OCI-LY1 (cell line): ENCODE measurements around the gene MPZL1.

Experiments used
- H2AFZ ChIP-seq: fragments of 200-600 bp; sonication (generic), shearing (Covaris generic); 2 replicates; pipeline ENCODE4 v1.6.0; 2014; ENCODE audit warnings: antibody characterized with exemption, mild to moderate bottlenecking, low read length
- H3F3A ChIP-seq: fragments of 200-600 bp; sonication (generic), shearing (Covaris generic); 2 replicates; pipeline ENCODE4 v1.6.0; 2014; ENCODE audit warnings: mild to moderate bottlenecking, antibody characterized with exemption, low read length, moderate library complexity; ENCODE audit not compliant: insufficient read depth
- H3K27ac ChIP-seq: fragments of 200-600 bp; sonication (generic); 2 replicates; pipeline ENCODE4 v1.5.1; 2014; ENCODE audit warnings: low read length, mixed run types, mild to moderate bottlenecking, low read depth; ENCODE audit not compliant: poor library complexity, severe bottlenecking
- H3K27me3 ChIP-seq: fragments of 200-600 bp; sonication (generic); 2 replicates; pipeline ENCODE4 v1.6.0; 2014; ENCODE audit warnings: antibody characterized with exemption, mild to moderate bottlenecking, low read length, moderate library complexity; ENCODE audit not compliant: insufficient read depth
- H3K36me3 ChIP-seq: fragments of 200-600 bp; sonication (generic); 2 replicates; pipeline ENCODE4 v1.6.1; 2014; ENCODE audit warnings: mild to moderate bottlenecking, antibody characterized with exemption, low read length, moderate library complexity, mixed read lengths; ENCODE audit not compliant: insufficient read depth
- H3K4me1 ChIP-seq: fragments of 200-600 bp; sonication (generic); 2 replicates; pipeline ENCODE4 v1.5.1; 2014; ENCODE audit warnings: mild to moderate bottlenecking, low read length, moderate library complexity; ENCODE audit not compliant: insufficient read depth, severe bottlenecking
- H3K4me2 ChIP-seq: fragments of 200-600 bp; sonication (generic), shearing (Covaris generic); 2 replicates; pipeline ENCODE4 v1.6.1; 2014; ENCODE audit warnings: low read length
- H3K4me3 ChIP-seq: fragments of 200-600 bp; sonication (generic); 2 replicates; pipeline ENCODE4 v1.5.1; 2014; ENCODE audit warnings: low read length, low read depth, mild to moderate bottlenecking, mixed read lengths; ENCODE audit not compliant: poor library complexity, severe bottlenecking
- H3K79me2 ChIP-seq: fragments of 200-600 bp; shearing (Covaris generic); 2 replicates; pipeline ENCODE4 v1.6.1; 2016; ENCODE audit warnings: mixed run types, low read length, mixed read lengths; ENCODE audit not compliant: insufficient read depth
- H3K9ac ChIP-seq: fragments of 200-600 bp; sonication (generic), shearing (Covaris generic); 2 replicates; pipeline ENCODE4 v1.6.1; 2014; ENCODE audit warnings: mild to moderate bottlenecking, low read length, mixed read lengths
- H3K9me2 ChIP-seq: fragments of 200-600 bp; sonication (generic), shearing (Covaris generic); 2 replicates; pipeline ENCODE4 v1.6.1; 2014; ENCODE audit warnings: low read depth, mild to moderate bottlenecking, low read length, mixed read lengths
- H3K9me3 ChIP-seq: fragments of 200-600 bp; shearing (Covaris generic); 2 replicates; pipeline ENCODE4 v1.6.1; 2014; ENCODE audit warnings: low read length, mixed read lengths
- H4K20me1 ChIP-seq: fragments of 200-600 bp; sonication (generic), shearing (Covaris generic); 2 replicates; pipeline ENCODE4 v1.6.0; 2016; ENCODE audit warnings: mild to moderate bottlenecking, low read length; ENCODE audit not compliant: insufficient read depth
- CTCF ChIP-seq: fragments of 200-600 bp; sonication (generic), shearing (Covaris generic); IDR thresholded peaks from 2 replicates; pipeline ENCODE4 v1.5.1; 2017; ENCODE audit warnings: mild to moderate bottlenecking, antibody characterized with exemption, low read length, moderate library complexity, mixed read lengths
- EZH2 ChIP-seq: fragments of 200-600 bp; sonication (generic), shearing (Covaris generic); IDR thresholded peaks from 2 replicates; pipeline ENCODE4 v1.8.0; 2017; ENCODE audit warnings: borderline replicate concordance, mixed run types, mild to moderate bottlenecking, antibody characterized with exemption, low read length, moderate library complexity, mixed read lengths

The MPZL1 gene

GRCh38 chr1:167773516-167773915, 51.7 kb downstream of the MPZL1 start:
- Histone ChIP-seq H3K9ac (no peak overlapping the region), H2AFZ (no peak overlapping the region), H3K79me2 (no peaks in the 10 kb centered on the region), H3K4me3 (no peak overlapping the region), H4K20me1 (no peaks in the 10 kb centered on the region), H3F3A (no peaks in the 10 kb centered on the region), H3K27ac (no peak overlapping the region), H3K9me3 (no peaks in the 10 kb centered on the region), H3K27me3 (no peaks in the 10 kb centered on the region), H3K9me2 (no peaks in the 10 kb centered on the region), H3K4me1 (no peaks in the 10 kb centered on the region), H3K36me3 (peaks cover 78% of the 10 kb centered on the region), H3K4me2 (no peak overlapping the region)
- no peak for TF ChIP-seq CTCF
- no peak for TF ChIP-seq EZH2

- no peak for TF ChIP-seq EZH2
- no peak for TF ChIP-seq CTCF
- no peaks in the 10 kb centered on the region for H3F3A ChIP-seq
- H3K4me3 ChIP-seq = no peak overlapping the region
- no peak overlapping the region for H3K9ac ChIP-seq
- H3K27me3 ChIP-seq = no peaks in the 10 kb centered on the region
- H3K79me2 ChIP-seq = no peaks in the 10 kb centered on the region
- no peaks in the 10 kb centered on the region for H3K4me1 ChIP-seq
- H3K9me3 ChIP-seq = no peaks in the 10 kb centered on the region
- H3K9me2 ChIP-seq = no peaks in the 10 kb centered on the region
- H4K20me1 ChIP-seq = no peaks in the 10 kb centered on the region
- peaks cover 69% of the 10 kb centered on the region for H3K36me3 ChIP-seq
- no peak overlapping the region for H3K4me2 ChIP-seq
- H3K27ac ChIP-seq = no peak overlapping the region
- H2AFZ ChIP-seq = no peak overlapping the region
Measured at GRCh38 chr1:167774710-167775109, 52.9 kb downstream of the MPZL1 start.

- peaks cover 67% of the 10 kb centered on the region for H3K36me3 ChIP-seq
- H2AFZ ChIP-seq = no peak overlapping the region
- H3F3A ChIP-seq = no peaks in the 10 kb centered on the region
- H3K27me3 ChIP-seq = no peaks in the 10 kb centered on the region
- H3K79me2 ChIP-seq = no peaks in the 10 kb centered on the region
- no peak overlapping the region for H3K4me3 ChIP-seq
- no peak overlapping the region for H3K9ac ChIP-seq
- H3K4me2 ChIP-seq = no peak overlapping the region
- no peaks in the 10 kb centered on the region for H3K4me1 ChIP-seq
- no peak overlapping the region for H3K27ac ChIP-seq
- no peaks in the 10 kb centered on the region for H4K20me1 ChIP-seq
- H3K9me3 ChIP-seq = no peaks in the 10 kb centered on the region
- no peaks in the 10 kb centered on the region for H3K9me2 ChIP-seq
- TF ChIP-seq EZH2 (no peak), CTCF (no peak)
Measured at GRCh38 chr1:167775178-167775577, 53.4 kb downstream of the MPZL1 start.
